Neuronal stem cell (in vitro differentiated cells): ENCODE results near the gene NPAS2.

ENCODE experiments used
- DNase-seq: peaks from one replicate; pipeline ENCODE4 v3.0.0-alpha.2; 2013; ENCODE audit warnings: low spot score
- H2AFZ ChIP-seq: one replicate; pipeline ENCODE4 v1.6.1; 2013; ENCODE audit warnings: mild to moderate bottlenecking, low read length, inconsistent platforms
- H2AK5ac ChIP-seq: 2 replicates; pipeline ENCODE4 v1.6.1; 2013; ENCODE audit warnings: low read depth, mild to moderate bottlenecking, inconsistent platforms, low read length, moderate library complexity, mixed read lengths
- H2BK120ac ChIP-seq: 2 replicates; pipeline ENCODE4 v1.6.1; 2013; ENCODE audit warnings: low read depth, mild to moderate bottlenecking, inconsistent platforms, low read length, moderate library complexity, mixed read lengths
- H2BK12ac ChIP-seq: one replicate; pipeline ENCODE4 v1.6.1; 2013; ENCODE audit warnings: low read length, inconsistent platforms
- H2BK15ac ChIP-seq: 2 replicates; pipeline ENCODE4 v1.6.1; 2013; ENCODE audit warnings: mild to moderate bottlenecking, low read length, inconsistent platforms, mixed read lengths
- H2BK5ac ChIP-seq: one replicate; pipeline ENCODE4 v1.6.1; 2013; ENCODE audit warnings: inconsistent platforms, mild to moderate bottlenecking, low read length, moderate library complexity
- H3K14ac ChIP-seq: one replicate; pipeline ENCODE4 v1.6.1; 2013; ENCODE audit warnings: low read length, inconsistent platforms
- H3K18ac ChIP-seq: 2 replicates; pipeline ENCODE4 v1.6.1; 2013; ENCODE audit warnings: low read length, inconsistent platforms
- H3K23ac ChIP-seq: 2 replicates; pipeline ENCODE4 v1.6.1; 2013; ENCODE audit warnings: low read depth, mild to moderate bottlenecking, mixed read lengths, low read length, inconsistent platforms; ENCODE audit not compliant: poor library complexity
- H3K27ac ChIP-seq: replicated peaks from 3 replicates; pipeline ENCODE4 v1.5.1; 2013; ENCODE audit warnings: low read length, inconsistent platforms
- H3K27me3 ChIP-seq, 3 experiments: 2 replicates each; pipeline ENCODE4 v1.6.1; 2013; ENCODE audit warnings: low read length in 3 of 3, mild to moderate bottlenecking in 2 of 3, inconsistent platforms in 1 of 3, low read depth in 1 of 3, mixed read lengths in 1 of 3, moderate library complexity in 1 of 3; ENCODE audit not compliant: control insufficient read depth in 3 of 3, insufficient read depth in 3 of 3
- H3K36me3 ChIP-seq, 2 donors: replicated peaks in 1 of 2; 2 replicates each; pipeline ENCODE4 v1.6.1; 2013; ENCODE audit warnings: low read length in 2 of 2; ENCODE audit not compliant: control insufficient read depth in 2 of 2, insufficient read depth in 2 of 2
- H3K4ac ChIP-seq: 2 replicates; pipeline ENCODE4 v1.6.1; 2013; ENCODE audit warnings: inconsistent platforms, mild to moderate bottlenecking, low read length, moderate library complexity
- H3K4me1 ChIP-seq, 2 donors: 1 replicate in 1 of 2; 2 replicates in 1 of 2; pipeline ENCODE4 v1.6.1; 2013; ENCODE audit warnings: low read length in 2 of 2, low read depth in 1 of 2; ENCODE audit not compliant: control insufficient read depth in 2 of 2, insufficient read depth in 1 of 2
- H3K4me2 ChIP-seq: one replicate; pipeline ENCODE4 v1.6.1; 2013; ENCODE audit warnings: mild to moderate bottlenecking, low read length, inconsistent platforms; ENCODE audit not compliant: insufficient read depth, poor library complexity, severe bottlenecking
- H3K4me3 ChIP-seq, 2 donors: 2 replicates each; pipeline ENCODE4 v1.5.1; 2013; ENCODE audit warnings: low read length in 2 of 2, mild to moderate bottlenecking in 2 of 2, inconsistent platforms in 1 of 2, moderate library complexity in 1 of 2
- H3K79me1 ChIP-seq: one replicate; pipeline ENCODE4 v1.6.1; 2013; ENCODE audit warnings: low read depth, mild to moderate bottlenecking, inconsistent platforms, low read length, moderate library complexity
- H3K9ac ChIP-seq: one replicate; pipeline ENCODE4 v1.6.1; 2013; ENCODE audit warnings: mild to moderate bottlenecking, low read depth, low read length, inconsistent platforms; ENCODE audit not compliant: poor library complexity
- H3K9me3 ChIP-seq, 2 donors: replicated peaks in 1 of 2; 2 replicates each; pipeline versions ENCODE3 to v1.6.1; 2013; ENCODE audit warnings: low read length in 2 of 2, mild to moderate bottlenecking in 2 of 2, inconsistent platforms in 1 of 2, low read depth in 1 of 2, mixed read lengths in 1 of 2, moderate library complexity in 1 of 2; ENCODE audit not compliant: control insufficient read depth in 2 of 2, insufficient read depth in 1 of 2
- H4K8ac ChIP-seq: one replicate; pipeline ENCODE4 v1.6.1; 2013; ENCODE audit warnings: low read depth, mild to moderate bottlenecking, inconsistent platforms, low read length, moderate library complexity
- H4K91ac ChIP-seq: one replicate; pipeline ENCODE4 v1.6.1; 2013; ENCODE audit warnings: low read length, low read depth, mild to moderate bottlenecking, inconsistent platforms; ENCODE audit not compliant: poor library complexity
- WGBS, 2 donors: extraction: QIAGEN DNeasy Blood & Tissue Kit; methylation state at CpG; one replicate each; pipeline ENCODE4 v1.1.7; 2013; ENCODE audit warnings: missing lambda C conversion rate in 2 of 2, mixed read lengths in 1 of 2; ENCODE audit not compliant: insufficient read length in 2 of 2, insufficient replicate concordance in 1 of 2; ENCODE audit errors: extremely low coverage in 2 of 2; 5-methylcytosine and 5-hydroxymethylcytosine counted together

The NPAS2 gene

DNA sequence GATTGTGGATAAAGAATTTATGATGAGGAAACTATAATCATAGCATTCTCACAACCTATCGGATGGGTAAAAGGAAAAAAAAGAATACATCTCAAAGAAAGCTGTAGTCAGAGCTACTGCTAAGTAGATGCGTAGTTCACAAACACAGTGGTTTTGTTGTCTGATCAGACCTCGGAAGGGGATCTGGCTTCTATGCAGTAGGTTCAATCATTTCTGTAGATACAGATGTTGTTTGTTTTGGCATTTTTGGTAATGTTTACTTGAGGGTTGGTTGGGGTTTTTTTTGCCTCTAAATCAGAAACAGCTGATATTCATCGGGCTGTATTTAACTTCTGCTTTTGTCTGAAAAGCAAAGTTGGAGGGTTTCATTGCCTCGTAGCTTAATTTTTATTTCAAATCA lies 42.1 kb downstream of the NPAS2 start:
- Histone ChIP-seq H3K14ac (no peak overlapping the region), H3K79me1 (no peaks in the 10 kb centered on the region), H2BK5ac (no peak overlapping the region), H3K4me3 (no peak overlapping the region), H2BK15ac (no peak overlapping the region), H3K36me3 (no peaks in the 10 kb centered on the region), H3K18ac (no peak overlapping the region), H2AFZ (no peak overlapping the region), H2BK12ac (no peak overlapping the region), H2AK5ac (no peak overlapping the region), H3K4me1 (no peaks in the 10 kb centered on the region), H4K8ac (no peak overlapping the region), H2BK120ac (no peak overlapping the region), H3K9ac (no peak overlapping the region), H3K27me3 (no peaks in the 10 kb centered on the region), H3K27ac (no peak overlapping the region), H3K23ac (no peak overlapping the region), H3K4ac (no peak overlapping the region), H3K9me3 (no peaks in the 10 kb centered on the region), H4K91ac (no peak overlapping the region), H3K4me2 (no peak overlapping the region)
- WGBS, 2 donors, result no CpG with 5 or more reads among the region's 5 CpGs
- DNase-seq, result no peak

DNA sequence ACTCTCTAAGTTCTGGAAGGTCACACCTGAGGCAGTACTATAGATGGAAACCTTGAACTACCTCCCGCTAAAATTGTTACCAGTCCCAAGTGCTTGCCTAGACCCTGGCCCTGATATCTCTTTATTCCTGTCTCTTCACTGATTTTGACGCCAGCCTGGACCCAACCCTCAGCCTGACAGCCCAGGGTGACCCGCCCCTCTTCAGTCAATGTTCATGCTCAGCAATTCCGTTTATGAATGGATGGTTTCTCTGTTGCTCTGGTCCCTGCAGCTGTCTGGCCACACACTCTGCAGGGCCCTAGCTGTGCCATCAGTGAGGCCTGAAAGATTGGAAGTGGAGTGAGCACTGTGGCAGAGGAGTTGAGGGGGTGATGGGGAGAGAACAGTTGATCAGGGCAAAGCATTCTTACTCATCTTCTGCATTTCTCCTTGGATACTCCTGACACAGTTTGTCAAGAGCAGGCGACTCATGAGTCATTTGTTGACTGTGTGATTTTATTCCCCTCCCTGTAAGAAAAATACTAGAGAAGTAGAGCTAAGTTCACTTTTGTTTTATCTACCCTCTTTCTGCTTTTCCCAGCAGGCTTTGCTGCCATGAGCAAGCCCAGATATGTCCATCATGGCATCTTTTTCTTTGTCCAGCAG lies 46.0 kb downstream of the NPAS2 start:
- H3K4me3 ChIP-seq, result no peak overlapping the region
- H3K36me3 ChIP-seq, result no peaks in the 10 kb centered on the region
- no peak overlapping the region for H3K14ac ChIP-seq
- H4K8ac ChIP-seq, result no peak overlapping the region
- H3K18ac ChIP-seq, result no peak overlapping the region
- H3K9ac ChIP-seq, result no peak overlapping the region
- no peak overlapping the region for H4K91ac ChIP-seq
- H3K27me3 ChIP-seq, result no peaks in the 10 kb centered on the region
- no peak overlapping the region for H3K4ac ChIP-seq
- no peak overlapping the region for H2AK5ac ChIP-seq
- no peaks in the 10 kb centered on the region for H3K9me3 ChIP-seq
- no peak overlapping the region for H3K23ac ChIP-seq
- no peak overlapping the region for H2BK120ac ChIP-seq
- no peak overlapping the region for H2BK15ac ChIP-seq
- WGBS, 2 donors, result no CpG with 5 or more reads among the region's 5 CpGs
- no peak overlapping the region for H3K4me2 ChIP-seq
- H2AFZ ChIP-seq, result no peak overlapping the region
- H2BK12ac ChIP-seq, result no peak overlapping the region
- no peak overlapping the region for H2BK5ac ChIP-seq
- no peak for DNase-seq
- H3K4me1 ChIP-seq, result no peaks in the 10 kb centered on the region
- no peak overlapping the region for H3K27ac ChIP-seq
- H3K79me1 ChIP-seq, result no peaks in the 10 kb centered on the region

DNA sequence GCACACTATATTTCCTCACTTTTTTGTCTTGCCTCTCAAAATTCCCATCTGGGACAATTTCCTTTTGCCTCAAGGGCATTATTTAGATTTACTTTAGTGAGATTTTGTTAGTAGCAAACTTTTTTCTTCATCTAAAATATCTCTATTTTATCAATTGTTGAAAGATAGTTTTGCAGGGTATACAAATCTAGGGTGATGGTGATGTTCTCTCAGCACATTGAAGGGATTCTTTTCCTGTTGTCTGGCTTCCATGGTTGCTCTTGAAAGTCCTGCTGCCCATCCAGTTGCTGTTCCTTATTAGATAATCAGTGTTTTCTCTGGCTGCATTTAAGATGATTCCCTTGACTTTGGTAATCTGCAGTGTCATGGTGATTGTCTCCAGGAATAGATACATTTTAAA lies 48.1 kb downstream of the NPAS2 start:
- no peak overlapping the region for H3K4me3 ChIP-seq
- H2AK5ac ChIP-seq, result no peak overlapping the region
- H3K4me1 ChIP-seq, result no peaks in the 10 kb centered on the region
- H3K18ac ChIP-seq, result no peak overlapping the region
- H3K9me3 ChIP-seq, result no peaks in the 10 kb centered on the region
- H3K14ac ChIP-seq, result no peak overlapping the region
- no peak overlapping the region for H3K4me2 ChIP-seq
- H3K36me3 ChIP-seq, result no peaks in the 10 kb centered on the region
- no peak overlapping the region for H2BK15ac ChIP-seq
- H2BK5ac ChIP-seq, result no peak overlapping the region
- H3K79me1 ChIP-seq, result no peaks in the 10 kb centered on the region
- H2AFZ ChIP-seq, result no peak overlapping the region
- H3K4ac ChIP-seq, result no peak overlapping the region
- no peak overlapping the region for H3K27ac ChIP-seq
- DNase-seq, result no peak
- no peaks in the 10 kb centered on the region for H3K27me3 ChIP-seq
- H3K9ac ChIP-seq, result no peak overlapping the region
- no peak overlapping the region for H2BK12ac ChIP-seq
- H3K23ac ChIP-seq, result no peak overlapping the region
- no peak overlapping the region for H4K8ac ChIP-seq
- no peak overlapping the region for H4K91ac ChIP-seq
- no peak overlapping the region for H2BK120ac ChIP-seq

DNA sequence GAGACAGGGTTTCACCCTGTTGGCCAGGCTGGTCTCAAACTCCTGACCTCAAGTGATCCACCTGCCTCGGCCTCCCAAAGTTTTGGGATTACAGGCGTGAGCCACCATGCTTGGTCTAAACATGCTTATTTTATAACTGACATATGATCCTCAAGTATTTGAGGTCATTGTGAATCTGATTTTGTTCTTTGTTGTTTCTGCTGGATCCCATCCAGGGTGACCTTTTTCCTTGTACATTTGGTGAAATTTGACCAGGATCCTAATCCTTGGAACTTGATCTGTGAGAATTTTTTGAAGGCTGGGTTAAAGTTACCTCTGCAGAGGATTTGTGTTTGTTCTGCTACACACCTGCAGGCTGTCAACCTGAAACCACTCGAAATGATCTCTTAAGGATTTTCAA lies 49.2 kb downstream of the NPAS2 start:
- Histone ChIP-seq H3K4ac (no peak overlapping the region), H3K27ac (no peak overlapping the region), H2AFZ (no peak overlapping the region), H2BK5ac (no peak overlapping the region), H3K18ac (no peak overlapping the region), H3K23ac (no peak overlapping the region), H2BK12ac (no peak overlapping the region), H3K4me2 (no peak overlapping the region), H4K8ac (no peak overlapping the region), H2AK5ac (no peak overlapping the region), H3K4me3 (no peak overlapping the region), H4K91ac (no peak overlapping the region), H3K4me1 (no peaks in the 10 kb centered on the region), H2BK120ac (no peak overlapping the region), H3K27me3 (no peaks in the 10 kb centered on the region), H3K14ac (no peak overlapping the region), H3K9ac (no peak overlapping the region), H2BK15ac (no peak overlapping the region), H3K36me3 (no peaks in the 10 kb centered on the region), H3K79me1 (no peaks in the 10 kb centered on the region), H3K9me3 (no peaks in the 10 kb centered on the region)
- DNase-seq, result no peak
- no CpG with 5 or more reads among the region's 3 CpGs for WGBS, 2 donors
